Aorta (tissue), 5 donors: Measurements from ENCODE around the gene IFI27. TPM values are rescaled to one million over a fixed set of nuclear protein-coding genes. Genes with fewer than 3 reads are reported as not detected.
"Not testable (repeated sequence)": the region's sequence is repeated elsewhere in the genome, so short reads cannot be mapped to it uniquely, and the experiment has no call there.

ENCODE experiments used
- ATAC-seq: fragments of 200-7000 bp; cut with Tn5 transposase; one replicate; pipeline ENCODE4 v1.9.1; 2022; ENCODE audit warnings: moderate library complexity; ENCODE audit not compliant: low FRiP score
- DNase-seq, 2 donors: peaks; one replicate each; pipeline ENCODE4 v3.0.0-alpha.2; 2020
- H3K27ac ChIP-seq, 2 donors: one replicate each; pipeline ENCODE4 v1.5.1; 2013; ENCODE audit warnings: low read length in 2 of 2, mild to moderate bottlenecking in 2 of 2, moderate library complexity in 2 of 2, control low read depth in 1 of 2, inconsistent platforms in 1 of 2, low read depth in 1 of 2
- H3K27me3 ChIP-seq, 2 donors: one replicate each; pipeline ENCODE4 v1.6.1; 2013; ENCODE audit warnings: control low read depth in 1 of 2, low read length in 1 of 2, mild to moderate bottlenecking in 1 of 2, moderate library complexity in 1 of 2; ENCODE audit not compliant: insufficient read depth in 2 of 2, control insufficient read depth in 1 of 2
- H3K36me3 ChIP-seq, 2 donors: one replicate each; pipeline ENCODE4 v1.6.1; 2013; ENCODE audit warnings: control low read depth in 1 of 2, low read length in 1 of 2, mild to moderate bottlenecking in 1 of 2; ENCODE audit not compliant: insufficient read depth in 2 of 2, control insufficient read depth in 1 of 2
- H3K4me1 ChIP-seq, 2 donors: one replicate each; pipeline ENCODE4 v1.6.1; 2013; ENCODE audit warnings: low read length in 2 of 2, control low read depth in 1 of 2, mild to moderate bottlenecking in 1 of 2, moderate library complexity in 1 of 2; ENCODE audit not compliant: insufficient read depth in 2 of 2, control insufficient read depth in 1 of 2
- H3K4me3 ChIP-seq, 2 donors: one replicate each; pipeline ENCODE4 v1.5.1; 2013; ENCODE audit warnings: low read length in 2 of 2, control low read depth in 1 of 2, mild to moderate bottlenecking in 1 of 2
- H3K9me3 ChIP-seq: one replicate; pipeline ENCODE4 v1.6.1; 2013; ENCODE audit warnings: mild to moderate bottlenecking, low read length; ENCODE audit not compliant: control insufficient read depth
- WGBS, 2 donors: extraction: QIAGEN DNeasy Blood & Tissue Kit; methylation state at CpG; one replicate each; pipeline ENCODE4 v1.1.7; 2013; 5-methylcytosine and 5-hydroxymethylcytosine counted together
- intact Hi-C, 2 donors: fragments of 100-400 bp; cut with DNase I; formaldehyde crosslinking; loops; one replicate each; pipeline versions ENCODE4 v1.14.2 to v1.15.0; 2022
- long read RNA-seq, 2 donors: library from polyadenylated mRNA; unstranded; transcript quantifications; one replicate each; pipeline ENCODE4 v2.0.0, GENCODE V29; 2020 to 2021
- polyA plus RNA-seq, 2 donors: library from polyadenylated mRNA; stranded (reverse); fragments of 200-250 nt; gene quantifications; one replicate each; pipeline ENCODE4 v1.2.3, GENCODE V29; 2013
- total RNA-seq, 2 donors: library from RNA; stranded (reverse); fragmentation: NEBNext Ultra II Directional; extraction: Animal tissue kit (Norgen Biotek cat#: 25700); gene quantifications; one replicate each; pipeline ENCODE4 v1.2.1, GENCODE V29; 2021
- donor health status: healthy with polysubstance abuse.
- donor health status: Bipolar disorder and iron deficiency.
- donor health status: DM: no; HTN: no; CAD: no.
- donor health status: DM: no; HTN: no; CAD: no.
- donor health status: DM: yes; HTN: yes; CAD: no.

Gene IFI27
- total RNA-seq (100 to 1,000 TPM; 106 to 222 TPM), polyA plus RNA-seq (100 to 1,000 TPM in 1 of 2 donors, 10 to 100 TPM in 1; 42.4 to 107 TPM)
- long read RNA-seq, donor 1, transcript IFI27-215 (5 exons, 644 nt) = minor isoform, 7 of 46 reads
- long read RNA-seq, donor 1, transcript IFI27-211 (5 exons, 364 nt) = major isoform, 10 of 46 reads
- long read RNA-seq, donor 1, partial matches to known transcripts = 2 of 46 reads
- long read RNA-seq, donor 1, other reads (novel, unspliced or antisense) = 22 of 46 reads
- long read RNA-seq, donor 2, transcript IFI27-211 (5 exons, 364 nt) = major isoform, 9 of 23 reads
- long read RNA-seq, donor 2, transcript IFI27-215 (5 exons, 644 nt) = major isoform, 9 of 23 reads
- long read RNA-seq, donor 2, partial matches to known transcripts = 0 of 23 reads
- long read RNA-seq, donor 2, other reads (novel, unspliced or antisense) = 0 of 23 reads

- Histone ChIP-seq H3K4me3 (no peak within 1 kb of the TSS), H3K4me1 (no peaks in the 10 kb centered on the region), H3K27me3 (no peaks in the 10 kb centered on the region), H3K36me3 (no peaks in the 10 kb centered on the region), H3K9me3 (no peaks in the 10 kb centered on the region), H3K27ac (no peak within 1 kb of the TSS)
- intact Hi-C loops = no loop called here
- 77 to 79% methylated on average over 14 of the region's 14 CpGs for WGBS, 2 donors
- DNase-seq (no peak), ATAC-seq (peak; percentile 75)
Measured at GRCh38 chr14:94110552-94111181, at the start of gene IFI27. TSS of gene IFI27 (plus strand) at chr14:94110736.

- ATAC-seq (no peak), DNase-seq (no peak)
- H3K27ac ChIP-seq = peak overlapping the region in 1 of 2 donors; percentile 42
- intact Hi-C loops = no loop called here
- WGBS, 2 donors = 39 to 45% methylated on average over 9 of the region's 9 CpGs
- H3K27me3 ChIP-seq = no peaks in the 10 kb centered on the region
- peaks cover 10 to 29% of the 10 kb centered on the region in 2 donors for H3K36me3 ChIP-seq
- no peak overlapping the region for H3K4me3 ChIP-seq
- peaks cover 2 to 6% of the 10 kb centered on the region in 2 donors for H3K4me1 ChIP-seq
- no peaks in the 10 kb centered on the region for H3K9me3 ChIP-seq
Measured at GRCh38 chr14:94062344-94062940, 48.1 kb upstream of the IFI27 start.

- Histone ChIP-seq H3K4me1 (peaks cover 2 to 6% of the 10 kb centered on the region in 2 donors), H3K27ac (no peak overlapping the region), H3K36me3 (peaks cover 0 to 5% of the 10 kb centered on the region in 2 donors), H3K27me3 (no peaks in the 10 kb centered on the region), H3K4me3 (no peak overlapping the region), H3K9me3 (no peaks in the 10 kb centered on the region)
- ATAC-seq = no peak
- DNase-seq = no peak
- intact Hi-C loops = no loop called here
- 52 to 53% methylated on average over 8 of the region's 8 CpGs for WGBS, 2 donors
Measured at GRCh38 chr14:94066089-94066676, 44.4 kb upstream of the IFI27 start.

DNA sequence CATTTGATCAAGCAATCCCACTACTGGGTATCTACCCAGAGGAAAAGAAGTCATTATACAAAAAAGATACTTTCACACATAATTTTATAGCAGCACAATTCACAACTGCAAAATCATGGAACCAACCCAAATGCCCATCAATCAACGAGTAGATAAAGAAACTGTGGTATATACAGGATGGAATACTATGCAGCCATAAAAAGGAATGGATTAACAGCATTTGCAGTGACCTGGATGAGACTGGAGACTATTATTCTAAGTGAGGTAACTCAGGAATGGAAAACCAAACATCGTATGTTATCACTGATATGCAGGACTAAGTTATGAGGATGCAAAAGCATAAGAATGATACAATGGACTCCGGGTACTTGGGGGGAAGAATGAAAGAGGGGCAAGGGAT, 38.5 kb upstream of the IFI27 start:
- H3K27ac ChIP-seq, H3K4me1 ChIP-seq, DNase-seq, H3K36me3 ChIP-seq, intact Hi-C loops, ATAC-seq, H3K4me3 ChIP-seq, H3K9me3 ChIP-seq, H3K27me3 ChIP-seq: not testable (repeated sequence)
- 95% methylated on average over 3 of the region's 3 CpGs for WGBS, 2 donors

GRCh38 chr14:94074534-94074933, 36.0 kb upstream of the IFI27 start:
- H3K27me3 ChIP-seq = no peaks in the 10 kb centered on the region
- peaks cover 0 to 3% of the 10 kb centered on the region in 2 donors for H3K36me3 ChIP-seq
- no peaks in the 10 kb centered on the region for H3K9me3 ChIP-seq
- WGBS, 2 donors = 95 to 97% methylated on average over 3 of the region's 3 CpGs
- no peak for DNase-seq
- no peak for ATAC-seq
- peaks cover 0 to 2% of the 10 kb centered on the region in 2 donors for H3K4me1 ChIP-seq
- H3K4me3 ChIP-seq = no peak overlapping the region
- H3K27ac ChIP-seq = no peak overlapping the region
- intact Hi-C loops = no loop called here

GRCh38 chr14:94075008-94075407, 35.5 kb upstream of the IFI27 start:
- Histone ChIP-seq H3K27ac (no peak overlapping the region), H3K27me3 (no peaks in the 10 kb centered on the region), H3K4me1 (peaks cover 0 to 5% of the 10 kb centered on the region in 2 donors), H3K36me3 (peaks cover 0 to 3% of the 10 kb centered on the region in 2 donors), H3K9me3 (no peaks in the 10 kb centered on the region), H3K4me3 (no peak overlapping the region)
- ATAC-seq (no peak), DNase-seq (no peak)
- WGBS, 2 donors = 98 to 99% methylated on average over 2 of the region's 2 CpGs
- intact Hi-C loops = no loop called here

- H3K36me3 ChIP-seq = peaks cover 0 to 3% of the 10 kb centered on the region in 2 donors
- H3K9me3 ChIP-seq = no peaks in the 10 kb centered on the region
- ATAC-seq = no peak
- peak overlapping the region; percentile 69 to 97 for H3K4me3 ChIP-seq
- H3K27ac ChIP-seq = no peak overlapping the region
- intact Hi-C loops = no loop called here
- no peak for DNase-seq
- peaks cover 0 to 5% of the 10 kb centered on the region in 2 donors for H3K4me1 ChIP-seq
- 33 to 41% methylated on average over 7 of the region's 7 CpGs for WGBS, 2 donors
- no peaks in the 10 kb centered on the region for H3K27me3 ChIP-seq
Measured at GRCh38 chr14:94077111-94077821, 33.3 kb upstream of the IFI27 start.

DNA sequence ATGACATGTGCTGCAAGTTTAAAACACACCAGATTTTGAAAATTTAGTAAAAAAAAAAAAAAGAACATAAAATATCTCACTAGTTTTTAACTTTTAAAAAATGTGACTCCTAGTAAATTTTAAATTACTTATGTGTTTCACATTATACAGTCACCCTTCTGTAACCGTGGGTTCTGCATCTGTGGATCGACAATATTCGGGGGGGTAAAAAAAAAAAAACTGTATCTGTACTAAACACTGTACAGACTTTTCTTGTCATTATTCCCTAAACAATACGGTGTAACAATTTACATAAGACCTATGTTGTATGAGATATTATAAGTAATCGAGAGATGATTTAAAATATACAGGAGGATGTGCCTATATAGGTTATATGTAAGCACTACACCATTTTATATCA, 32.7 kb upstream of the IFI27 start:
- H3K36me3 ChIP-seq = peaks cover 0 to 3% of the 10 kb centered on the region in 2 donors
- WGBS, 2 donors = 65 to 74% methylated on average over 5 of the region's 5 CpGs
- no peak for ATAC-seq
- peaks cover 0 to 5% of the 10 kb centered on the region in 2 donors for H3K4me1 ChIP-seq
- H3K27me3 ChIP-seq = no peaks in the 10 kb centered on the region
- H3K4me3 ChIP-seq = peak overlapping the region; percentile 69 to 97
- intact Hi-C loops = no loop called here
- no peaks in the 10 kb centered on the region for H3K9me3 ChIP-seq
- no peak overlapping the region for H3K27ac ChIP-seq
- DNase-seq = no peak
